BE2C (cell line): ENCODE results near the gene HEATR3.

Experiments
- DNase-seq: peaks from one replicate; pipeline ENCODE4 v3.0.0-alpha.2; 2020
- H3K27me3 ChIP-seq: fragments of 250-450 bp; sonication (Bioruptor Pico); 2 replicates; pipeline ENCODE4 v1.5.1; 2020; ENCODE audit warnings: mild to moderate bottlenecking
- H3K36me3 ChIP-seq: fragments of 250-450 bp; sonication (Bioruptor Pico); 2 replicates; pipeline ENCODE4 v1.5.1; 2020; ENCODE audit warnings: mild to moderate bottlenecking
- H3K4me1 ChIP-seq: fragments of 250-450 bp; sonication (Bioruptor Pico); 2 replicates; pipeline ENCODE4 v1.5.1; 2020
- H3K4me3 ChIP-seq: 2 replicates; pipeline ENCODE4 v1.5.1; 2011; ENCODE audit warnings: low read depth, low read length
- H3K9me3 ChIP-seq: fragments of 250-450 bp; sonication (Bioruptor Pico); 2 replicates; pipeline ENCODE4 v1.5.1; 2020
- TF ChIP-seq, protein P1 (sequence below): IDR thresholded peaks from 2 replicates; pipeline ENCODE4 v1.5.1; 2012; ENCODE audit warnings: mild to moderate bottlenecking, low read depth, low read length

HEATR3 gene

GRCh38 chr16:50069060-50069459 lies 3.3 kb downstream of the HEATR3 start:
- Histone ChIP-seq H3K36me3 (peaks cover 22% of the 10 kb centered on the region), H3K4me3 (no peak overlapping the region), H3K4me1 (no peaks in the 10 kb centered on the region), H3K9me3 (no peaks in the 10 kb centered on the region), H3K27me3 (no peaks in the 10 kb centered on the region)
- no peak for DNase-seq
- TF ChIP-seq, protein P1, sequence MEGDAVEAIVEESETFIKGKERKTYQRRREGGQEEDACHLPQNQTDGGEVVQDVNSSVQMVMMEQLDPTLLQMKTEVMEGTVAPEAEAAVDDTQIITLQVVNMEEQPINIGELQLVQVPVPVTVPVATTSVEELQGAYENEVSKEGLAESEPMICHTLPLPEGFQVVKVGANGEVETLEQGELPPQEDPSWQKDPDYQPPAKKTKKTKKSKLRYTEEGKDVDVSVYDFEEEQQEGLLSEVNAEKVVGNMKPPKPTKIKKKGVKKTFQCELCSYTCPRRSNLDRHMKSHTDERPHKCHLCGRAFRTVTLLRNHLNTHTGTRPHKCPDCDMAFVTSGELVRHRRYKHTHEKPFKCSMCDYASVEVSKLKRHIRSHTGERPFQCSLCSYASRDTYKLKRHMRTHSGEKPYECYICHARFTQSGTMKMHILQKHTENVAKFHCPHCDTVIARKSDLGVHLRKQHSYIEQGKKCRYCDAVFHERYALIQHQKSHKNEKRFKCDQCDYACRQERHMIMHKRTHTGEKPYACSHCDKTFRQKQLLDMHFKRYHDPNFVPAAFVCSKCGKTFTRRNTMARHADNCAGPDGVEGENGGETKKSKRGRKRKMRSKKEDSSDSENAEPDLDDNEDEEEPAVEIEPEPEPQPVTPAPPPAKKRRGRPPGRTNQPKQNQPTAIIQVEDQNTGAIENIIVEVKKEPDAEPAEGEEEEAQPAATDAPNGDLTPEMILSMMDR, result no peak

GRCh38 chr16:50071075-50071671 lies 5.4 kb downstream of the HEATR3 start:
- peaks cover 25% of the 10 kb centered on the region for H3K36me3 ChIP-seq
- H3K4me1 ChIP-seq, result no peaks in the 10 kb centered on the region
- DNase-seq, result no peak
- TF ChIP-seq, protein P1, result no peak
- no peaks in the 10 kb centered on the region for H3K27me3 ChIP-seq
- no peak overlapping the region for H3K4me3 ChIP-seq
- H3K9me3 ChIP-seq, result no peaks in the 10 kb centered on the region

DNA sequence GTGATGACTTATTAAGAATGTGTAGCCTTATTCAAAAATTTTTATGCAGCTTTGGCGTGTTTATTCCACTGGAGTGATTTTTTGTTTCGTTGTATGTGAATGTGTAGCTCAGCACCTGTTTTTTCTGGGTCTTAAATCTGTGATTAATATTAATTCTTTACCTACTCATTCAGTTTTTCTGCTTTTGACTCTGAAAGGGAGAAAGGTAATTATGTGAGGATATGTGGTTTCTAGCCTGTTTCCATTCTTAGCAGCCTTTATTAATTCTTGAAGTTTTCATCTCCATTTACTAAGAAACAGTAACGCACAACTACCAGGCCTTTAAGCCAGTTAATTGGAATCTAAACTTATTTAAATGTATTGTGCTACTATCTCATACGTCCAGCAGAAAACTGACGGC lies 7.0 kb downstream of the HEATR3 start:
- TF ChIP-seq, protein P1, result no peak
- DNase-seq, result no peak
- H3K36me3 ChIP-seq, result peaks cover 34% of the 10 kb centered on the region
- no peaks in the 10 kb centered on the region for H3K27me3 ChIP-seq
- no peaks in the 10 kb centered on the region for H3K9me3 ChIP-seq
- no peaks in the 10 kb centered on the region for H3K4me1 ChIP-seq
- H3K4me3 ChIP-seq, result no peak overlapping the region

DNA sequence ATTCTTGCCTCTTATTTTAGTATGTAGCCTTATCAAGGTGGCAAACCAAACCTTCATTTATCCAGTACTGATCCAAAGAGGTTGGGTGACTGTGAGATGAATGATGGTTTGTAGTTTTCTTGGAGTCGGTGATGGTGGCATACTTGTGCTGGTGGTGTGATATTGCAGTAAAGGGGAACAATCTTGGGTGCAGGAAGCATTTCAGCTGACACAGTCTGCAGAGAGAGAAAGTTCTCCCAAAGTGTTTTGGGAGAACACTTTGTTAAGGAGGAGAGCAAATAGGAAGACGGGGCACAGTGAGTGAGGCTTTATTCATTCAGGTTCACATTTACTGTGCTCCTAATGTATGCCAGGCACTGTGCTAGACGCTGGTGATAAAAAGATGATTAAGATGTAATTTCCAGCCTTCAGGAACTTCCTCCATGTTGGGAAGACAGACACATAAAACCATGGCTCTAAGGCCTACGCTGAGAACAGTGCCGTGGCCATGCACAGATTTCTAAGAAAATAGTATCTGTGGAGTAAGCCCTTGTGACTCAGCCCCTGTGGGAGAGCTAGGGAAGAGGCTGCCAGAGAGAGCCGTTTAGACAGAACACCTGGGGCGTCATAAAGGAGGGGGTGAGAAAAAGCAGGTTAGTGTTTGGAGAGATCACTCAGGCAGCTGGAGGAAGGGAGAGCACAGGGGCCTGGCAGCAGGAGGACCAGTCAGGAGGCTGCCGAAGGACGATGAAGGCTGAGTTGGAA lies 13.8 kb downstream of the HEATR3 start:
- Histone ChIP-seq H3K4me1 (no peaks in the 10 kb centered on the region), H3K4me3 (no peak overlapping the region), H3K9me3 (no peaks in the 10 kb centered on the region), H3K27me3 (no peaks in the 10 kb centered on the region), H3K36me3 (peaks cover 64% of the 10 kb centered on the region)
- TF ChIP-seq, protein P1, result no peak
- DNase-seq, result no peak

- Histone ChIP-seq H3K4me3 (no peak overlapping the region), H3K36me3 (peaks cover 74% of the 10 kb centered on the region), H3K9me3 (no peaks in the 10 kb centered on the region), H3K4me1 (no peaks in the 10 kb centered on the region), H3K27me3 (no peaks in the 10 kb centered on the region)
- TF ChIP-seq, protein P1, result no peak
- DNase-seq, result no peak
Measured at GRCh38 chr16:50081428-50082018, 15.8 kb downstream of the HEATR3 start.

- Histone ChIP-seq H3K4me1 (no peaks in the 10 kb centered on the region), H3K36me3 (peaks cover 78% of the 10 kb centered on the region), H3K4me3 (no peak overlapping the region), H3K9me3 (no peaks in the 10 kb centered on the region), H3K27me3 (no peaks in the 10 kb centered on the region)
- DNase-seq, result no peak
- TF ChIP-seq, protein P1, result no peak
Measured at GRCh38 chr16:50083996-50084395, 18.2 kb downstream of the HEATR3 start.
